GM12872 (cell line): ENCODE data around the gene SMAGP.

ENCODE experiments used
- CTCF ChIP-seq: IDR thresholded peaks from 3 replicates; pipeline ENCODE4 v1.5.1; 2011; ENCODE audit warnings: low read depth, mild to moderate bottlenecking, low read length, moderate library complexity; ENCODE audit not compliant: insufficient read depth

Gene SMAGP

GRCh38 chr12:51238037-51238509 is 32.1 kb downstream of the SMAGP start:
- no peak for TF ChIP-seq CTCF

- no peak for TF ChIP-seq CTCF
These were observed 35.7 kb downstream of the SMAGP start for GRCh38 chr12:51234530-51234929.

GRCh38 chr12:51232642-51233041 is 37.6 kb downstream of the SMAGP start:
- TF ChIP-seq CTCF = no peak

- no peak for TF ChIP-seq CTCF
These were observed 41.0 kb downstream of the SMAGP start for GRCh38 chr12:51229116-51229809.

GRCh38 chr12:51227962-51228361 is 42.3 kb downstream of the SMAGP start:
- no peak for TF ChIP-seq CTCF

GRCh38 chr12:51225771-51226170 is 44.4 kb downstream of the SMAGP start:
- TF ChIP-seq CTCF = no peak

- TF ChIP-seq CTCF = no peak
These were observed 45.0 kb downstream of the SMAGP start for GRCh38 chr12:51225234-51225633.

GRCh38 chr12:51224625-51225024 is 45.6 kb downstream of the SMAGP start:
- no peak for TF ChIP-seq CTCF
